Measurements from ENCODE around the gene FKBP5.

- TF ChIP-seq SMC3 (conservative IDR thresholded peaks at IDR 0.05; ENCODE audit: poor library complexity) = no peak
- TF ChIP-seq, protein P1, sequence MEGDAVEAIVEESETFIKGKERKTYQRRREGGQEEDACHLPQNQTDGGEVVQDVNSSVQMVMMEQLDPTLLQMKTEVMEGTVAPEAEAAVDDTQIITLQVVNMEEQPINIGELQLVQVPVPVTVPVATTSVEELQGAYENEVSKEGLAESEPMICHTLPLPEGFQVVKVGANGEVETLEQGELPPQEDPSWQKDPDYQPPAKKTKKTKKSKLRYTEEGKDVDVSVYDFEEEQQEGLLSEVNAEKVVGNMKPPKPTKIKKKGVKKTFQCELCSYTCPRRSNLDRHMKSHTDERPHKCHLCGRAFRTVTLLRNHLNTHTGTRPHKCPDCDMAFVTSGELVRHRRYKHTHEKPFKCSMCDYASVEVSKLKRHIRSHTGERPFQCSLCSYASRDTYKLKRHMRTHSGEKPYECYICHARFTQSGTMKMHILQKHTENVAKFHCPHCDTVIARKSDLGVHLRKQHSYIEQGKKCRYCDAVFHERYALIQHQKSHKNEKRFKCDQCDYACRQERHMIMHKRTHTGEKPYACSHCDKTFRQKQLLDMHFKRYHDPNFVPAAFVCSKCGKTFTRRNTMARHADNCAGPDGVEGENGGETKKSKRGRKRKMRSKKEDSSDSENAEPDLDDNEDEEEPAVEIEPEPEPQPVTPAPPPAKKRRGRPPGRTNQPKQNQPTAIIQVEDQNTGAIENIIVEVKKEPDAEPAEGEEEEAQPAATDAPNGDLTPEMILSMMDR (IDR thresholded peaks at IDR 0.05; ENCODE audit: poor library complexity, severe bottlenecking) = no peak
These were observed 9.3 kb downstream of the FKBP5 start for GRCh38 chr6:35679399-35679798.

All from neural cell (in vitro differentiated cells).